CD4-positive, alpha-beta T cell treated with Interleukin-15 for 1 hour (primary cell): ENCODE data around the gene DLX1.
"Not testable (repeated sequence)": the region's sequence is repeated elsewhere in the genome, so short reads cannot be mapped to it uniquely, and the experiment has no call there.

Experiments
- DNase-seq: peaks from one replicate; pipeline ENCODE4 v3.0.0-alpha.2; 2020

Gene DLX1

DNA sequence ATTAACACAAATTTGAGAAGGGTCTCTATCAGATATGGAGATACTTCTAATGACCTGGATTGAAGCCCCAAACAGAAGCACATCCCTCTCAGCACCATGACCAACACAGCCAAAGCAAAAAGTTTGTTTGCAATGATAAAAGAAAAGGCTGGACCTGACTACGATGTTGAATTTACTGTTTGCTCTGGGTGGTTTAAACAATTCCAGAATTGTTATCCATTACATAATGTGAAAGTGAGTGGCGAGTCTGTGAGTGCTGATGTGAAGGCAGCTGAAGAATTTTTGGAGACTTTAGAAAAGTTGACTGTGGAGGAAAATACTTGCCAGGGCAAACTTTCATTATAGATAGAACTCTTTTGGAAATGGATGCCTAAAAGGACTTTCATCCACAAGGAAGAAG lies 34.8 kb downstream of the DLX1 start:
- DNase-seq = no peak

DNA sequence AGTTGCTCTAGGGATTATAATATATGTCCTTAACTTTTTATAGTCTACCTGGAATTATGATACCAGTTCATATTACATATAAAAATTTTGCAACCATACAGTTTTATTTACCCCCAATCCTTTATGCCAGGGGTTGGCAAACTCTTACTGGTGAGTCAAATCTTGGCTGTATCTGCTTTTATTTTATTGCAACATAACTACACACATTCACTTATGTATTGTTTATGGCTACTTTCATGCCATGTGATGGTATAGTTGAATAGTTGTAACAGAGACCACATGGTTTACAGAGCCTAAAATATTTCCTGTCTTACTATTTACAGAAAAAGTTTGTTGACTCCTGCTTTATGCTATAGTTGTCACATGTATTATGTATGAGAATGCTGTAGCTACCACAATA lies 43.2 kb downstream of the DLX1 start:
- DNase-seq = no peak

DNA sequence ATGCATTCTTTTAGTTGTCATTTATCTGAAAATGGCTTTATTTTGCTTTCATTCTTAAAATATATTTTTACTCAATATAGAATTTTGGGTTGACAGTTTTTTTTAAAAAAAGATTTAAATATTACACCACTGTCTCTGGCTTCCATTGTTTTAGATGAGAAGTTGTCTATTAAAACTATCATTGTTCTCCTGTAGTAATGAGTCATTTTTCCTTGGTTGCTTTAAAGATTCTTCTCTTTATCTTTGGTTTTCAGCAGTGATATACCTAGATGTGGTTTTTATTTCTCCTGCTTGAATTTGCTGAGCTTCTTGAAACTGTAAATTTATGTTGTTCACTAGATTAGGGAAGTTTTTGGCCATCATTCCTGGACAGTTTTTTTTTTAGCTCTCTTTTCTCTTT lies 44.1 kb downstream of the DLX1 start:
- DNase-seq = no peak

DNA sequence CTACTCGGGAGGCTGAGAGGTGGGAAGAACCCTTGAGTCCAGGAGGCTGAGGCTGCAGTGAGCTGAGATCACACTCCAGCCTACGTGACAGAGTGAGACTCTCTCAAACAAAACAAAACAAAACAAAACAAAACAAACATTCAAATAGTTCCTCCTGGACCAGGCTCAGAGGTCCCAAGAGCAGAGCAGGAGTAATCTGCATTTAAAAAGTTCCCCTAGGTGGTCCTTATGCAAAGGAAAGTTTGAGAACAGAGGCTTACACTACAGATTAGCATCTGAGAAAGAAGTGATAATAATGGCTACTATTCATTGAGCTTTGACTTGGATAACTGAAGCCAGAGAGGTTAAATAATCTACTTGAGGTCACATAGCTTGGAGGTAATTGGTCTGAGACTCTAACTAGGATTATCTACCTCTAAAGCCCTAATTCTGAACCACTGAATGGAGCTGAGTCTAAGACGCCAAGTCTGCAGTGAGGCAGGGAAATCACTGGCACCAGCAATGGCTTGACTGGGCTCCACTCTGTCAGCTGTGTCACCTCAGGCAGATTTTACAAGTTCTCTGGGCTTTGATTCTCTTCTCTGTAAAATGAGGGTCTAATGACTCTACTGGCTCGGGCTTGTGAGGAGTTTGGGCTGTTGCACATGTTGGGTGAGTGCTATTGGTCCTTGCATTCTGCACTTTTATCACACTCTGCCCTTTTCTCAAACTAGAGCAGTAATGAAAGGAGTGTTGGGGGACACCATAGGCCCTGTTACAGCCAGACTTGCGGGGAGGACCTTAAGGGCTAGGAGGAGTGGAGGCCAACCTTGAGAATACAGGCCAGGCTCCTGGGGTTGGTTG lies 46.6 kb downstream of the DLX1 start:
- no peak for DNase-seq

DNA sequence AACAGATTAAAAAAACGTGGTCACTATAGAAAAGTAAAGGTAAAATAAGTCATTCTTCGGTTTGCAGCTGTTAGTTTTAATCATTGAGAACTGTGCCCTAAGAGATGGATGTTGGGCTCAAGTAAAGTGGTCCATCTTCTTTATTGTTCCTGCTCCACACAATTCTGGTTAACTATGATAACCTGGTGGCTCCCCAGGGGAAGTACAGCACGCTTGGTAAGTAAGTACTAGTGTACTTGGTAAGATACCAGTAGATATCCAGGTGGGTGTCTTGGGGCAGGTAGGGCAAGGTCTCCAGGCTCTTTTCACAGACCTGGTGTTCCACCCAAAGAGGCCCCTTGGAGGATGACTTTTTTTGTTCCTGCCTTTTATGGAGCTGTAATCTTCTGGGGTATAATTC lies 49.0 kb downstream of the DLX1 start:
- no peak for DNase-seq

DNA sequence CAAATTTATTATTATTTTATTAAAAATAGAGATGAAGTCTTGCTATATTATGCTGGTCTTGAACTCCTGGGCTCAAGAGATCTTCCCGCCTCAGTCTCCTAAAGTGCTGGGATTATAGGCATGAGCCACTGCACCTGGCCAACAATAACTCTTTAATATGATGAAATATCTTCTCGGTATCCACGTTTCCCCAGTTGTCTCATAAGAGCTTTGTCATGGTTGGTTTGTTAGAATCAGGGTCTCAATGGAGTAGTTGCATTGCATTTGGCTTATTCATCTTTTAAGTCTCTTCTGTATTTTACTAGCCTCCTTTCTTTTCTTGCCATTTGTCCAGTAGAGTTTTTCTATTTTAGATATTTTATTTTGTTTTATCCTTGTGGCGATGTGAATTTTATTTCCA lies 50.1 kb downstream of the DLX1 start:
- no peak for DNase-seq

DNA sequence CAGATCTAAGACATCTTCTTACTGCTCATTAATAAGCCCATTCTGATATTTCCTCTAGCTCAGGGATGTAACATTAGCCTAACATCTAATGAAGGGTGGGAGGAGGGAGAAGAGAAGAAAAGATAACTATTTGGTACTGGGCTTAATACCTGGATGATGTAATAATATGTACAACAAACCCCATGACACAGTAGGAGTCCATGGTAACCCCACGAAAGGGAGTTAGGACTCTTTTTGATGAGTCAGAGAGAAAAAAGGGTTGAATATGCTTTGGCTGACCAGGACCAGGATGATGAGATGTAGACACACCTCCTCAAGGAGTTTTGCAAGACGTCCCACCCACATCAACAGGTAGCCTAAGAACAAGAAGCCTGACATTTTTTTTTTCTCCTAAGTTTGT lies 51.8 kb downstream of the DLX1 start:
- no peak for DNase-seq

DNA sequence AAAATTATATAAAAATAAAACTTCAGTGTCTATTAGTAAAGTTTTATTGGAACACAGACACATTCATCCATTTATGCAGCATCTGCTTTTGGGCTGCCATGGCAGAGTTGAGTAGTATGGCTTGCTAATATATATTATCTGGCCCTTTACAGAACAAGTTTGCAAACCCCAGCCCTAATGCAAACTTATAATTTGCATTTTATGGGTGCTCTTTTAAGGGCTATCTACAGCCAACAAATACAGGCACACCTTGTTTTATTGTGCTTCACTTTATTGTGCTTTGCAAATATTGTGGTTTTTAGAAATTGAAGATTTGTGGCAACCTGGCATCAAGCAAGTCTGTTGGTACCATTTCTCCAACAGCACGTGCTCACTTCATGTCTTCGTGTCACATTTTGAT lies 52.6 kb downstream of the DLX1 start:
- DNase-seq = no peak

GRCh38 chr2:172138727-172139126 lies 53.4 kb downstream of the DLX1 start:
- DNase-seq = not testable (repeated sequence)
